ENCODE data around the gene PIN4. TPM values are rescaled to one million over a fixed set of nuclear protein-coding genes. Genes with fewer than 3 reads are reported as not detected.

PIN4 gene
- total RNA-seq, 2 donors from 2014 or later, result 7.7 to 8.9 TPM

- no peak for DNase-seq (ENCODE audit: low spot score)
- intact Hi-C loops (cut with DNase I), result no loop called here
- H3K27ac ChIP-seq, result no peak overlapping the region
- no peaks in the 10 kb centered on the region for H3K4me1 ChIP-seq (replicated peaks)
- 45% methylated on average over 2 of the region's 2 CpGs for WGBS
- no peak for TF ChIP-seq POLR2AphosphoS5 (IDR thresholded peaks at IDR 0.05)
- no peak for TF ChIP-seq POLR2A (IDR thresholded peaks at IDR 0.05)
- no peak for TF ChIP-seq CTCF (IDR thresholded peaks at IDR 0.05)
- H3K36me3 ChIP-seq, result no peaks in the 10 kb centered on the region
- no peaks in the 10 kb centered on the region for H3K9me3 ChIP-seq
- no peak overlapping the region for H3K4me3 ChIP-seq
- no peaks in the 10 kb centered on the region for H3K27me3 ChIP-seq (replicated peaks; ENCODE audit: insufficient read depth)
Measured at GRCh38 chrX:72145181-72145580, 36.4 kb upstream of the PIN4 start.

- DNase-seq (ENCODE audit: low spot score), result no peak
- intact Hi-C loops (cut with DNase I), result no loop called here
- no peak overlapping the region for H3K4me3 ChIP-seq
- no peak for TF ChIP-seq POLR2AphosphoS5 (IDR thresholded peaks at IDR 0.05)
- TF ChIP-seq POLR2A (IDR thresholded peaks at IDR 0.05), result no peak
- TF ChIP-seq CTCF (IDR thresholded peaks at IDR 0.05), result no peak
- no peak overlapping the region for H3K27ac ChIP-seq
- H3K36me3 ChIP-seq, result no peaks in the 10 kb centered on the region
- no peaks in the 10 kb centered on the region for H3K27me3 ChIP-seq (replicated peaks; ENCODE audit: insufficient read depth)
- no peaks in the 10 kb centered on the region for H3K9me3 ChIP-seq
- no peaks in the 10 kb centered on the region for H3K4me1 ChIP-seq (replicated peaks)
- 70% methylated on average over 2 of the region's 2 CpGs for WGBS
Measured at GRCh38 chrX:72146527-72146926, 35.0 kb upstream of the PIN4 start.

- DNase-seq (ENCODE audit: low spot score), result no peak
- 96% methylated on average over 3 of the region's 3 CpGs for WGBS
- intact Hi-C loops (cut with DNase I), result no loop called here
- H3K27me3 ChIP-seq (replicated peaks; ENCODE audit: insufficient read depth), result no peaks in the 10 kb centered on the region
- no peaks in the 10 kb centered on the region for H3K4me1 ChIP-seq (replicated peaks)
- H3K4me3 ChIP-seq, result no peak overlapping the region
- TF ChIP-seq POLR2AphosphoS5 (IDR thresholded peaks at IDR 0.05), result no peak
- TF ChIP-seq POLR2A (IDR thresholded peaks at IDR 0.05), result no peak
- TF ChIP-seq CTCF (IDR thresholded peaks at IDR 0.05), result no peak
- no peaks in the 10 kb centered on the region for H3K9me3 ChIP-seq
- no peak overlapping the region for H3K27ac ChIP-seq
- H3K36me3 ChIP-seq, result no peaks in the 10 kb centered on the region
Measured at GRCh38 chrX:72158773-72159172, 22.8 kb upstream of the PIN4 start.

- intact Hi-C loops (cut with DNase I), result no loop called here
- Histone ChIP-seq H3K4me1 (replicated peaks) (no peaks in the 10 kb centered on the region), H3K36me3 (no peaks in the 10 kb centered on the region), H3K27me3 (replicated peaks; ENCODE audit: insufficient read depth) (no peaks in the 10 kb centered on the region), H3K9me3 (no peaks in the 10 kb centered on the region), H3K4me3 (no peak overlapping the region), H3K27ac (no peak overlapping the region)
- no peak for DNase-seq (ENCODE audit: low spot score)
- no peak for TF ChIP-seq CTCF (IDR thresholded peaks at IDR 0.05)
- TF ChIP-seq POLR2A (IDR thresholded peaks at IDR 0.05), result no peak
- TF ChIP-seq POLR2AphosphoS5 (IDR thresholded peaks at IDR 0.05), result no peak
- 81% methylated on average over 10 of the region's 10 CpGs for WGBS
Measured at GRCh38 chrX:72159769-72160168, 21.8 kb upstream of the PIN4 start.

- 75% methylated on average over 4 of the region's 4 CpGs for WGBS
- Histone ChIP-seq H3K36me3 (no peaks in the 10 kb centered on the region), H3K27ac (no peak overlapping the region), H3K9me3 (no peaks in the 10 kb centered on the region), H3K27me3 (replicated peaks; ENCODE audit: insufficient read depth) (no peaks in the 10 kb centered on the region), H3K4me3 (no peak overlapping the region), H3K4me1 (replicated peaks) (no peaks in the 10 kb centered on the region)
- no peak for TF ChIP-seq POLR2AphosphoS5 (IDR thresholded peaks at IDR 0.05)
- no peak for TF ChIP-seq POLR2A (IDR thresholded peaks at IDR 0.05)
- TF ChIP-seq CTCF (IDR thresholded peaks at IDR 0.05), result no peak
- no peak for DNase-seq (ENCODE audit: low spot score)
- intact Hi-C loops (cut with DNase I), result no loop called here
Measured at GRCh38 chrX:72165551-72165950, 16.0 kb upstream of the PIN4 start.
